Mesodermal cell (in vitro differentiated cells): ENCODE results near the gene TKTL2.

Experiments used
- H3K27ac ChIP-seq: 2 replicates; pipeline ENCODE4 v1.7.0; 2013; ENCODE audit warnings: mild to moderate bottlenecking, low read depth, low read length, moderate library complexity; ENCODE audit not compliant: severe bottlenecking
- H3K36me3 ChIP-seq: 2 replicates; pipeline ENCODE4 v1.7.1; 2013; ENCODE audit warnings: mild to moderate bottlenecking, low read length, moderate library complexity; ENCODE audit not compliant: control insufficient read depth, insufficient read depth
- H3K4me1 ChIP-seq: one replicate; pipeline ENCODE4 v1.7.1; 2013; ENCODE audit warnings: mild to moderate bottlenecking, low read length; ENCODE audit not compliant: insufficient read depth, control insufficient read depth, poor library complexity, severe bottlenecking
- H3K4me3 ChIP-seq: 2 replicates; pipeline ENCODE4 v1.7.0; 2013; ENCODE audit warnings: low read length, control low read depth, mild to moderate bottlenecking; ENCODE audit not compliant: insufficient read depth, poor library complexity, severe bottlenecking; ENCODE audit errors: extremely low read depth
- H3K9me3 ChIP-seq: 2 replicates; pipeline ENCODE4 v1.7.1; 2013; ENCODE audit warnings: mild to moderate bottlenecking, low read length, moderate library complexity; ENCODE audit not compliant: control insufficient read depth
- WGBS, 2 experiments: methylation state at CpG; one replicate each; pipeline ENCODE4 v1.1.5; 2013; ENCODE audit warnings: missing lambda C conversion rate in 2 of 2; ENCODE audit not compliant: insufficient coverage in 2 of 2; 5-methylcytosine and 5-hydroxymethylcytosine counted together

TKTL2 gene

GRCh38 chr4:163486321-163486720 is 12.8 kb upstream of the TKTL2 start:
- Histone ChIP-seq H3K36me3 (no peaks in the 10 kb centered on the region), H3K4me1 (no peaks in the 10 kb centered on the region), H3K27ac (no peak overlapping the region), H3K4me3 (no peak overlapping the region), H3K9me3 (no peaks in the 10 kb centered on the region)
- WGBS, 2 experiments, result no CpG with 5 or more reads among the region's 1 CpG

DNA sequence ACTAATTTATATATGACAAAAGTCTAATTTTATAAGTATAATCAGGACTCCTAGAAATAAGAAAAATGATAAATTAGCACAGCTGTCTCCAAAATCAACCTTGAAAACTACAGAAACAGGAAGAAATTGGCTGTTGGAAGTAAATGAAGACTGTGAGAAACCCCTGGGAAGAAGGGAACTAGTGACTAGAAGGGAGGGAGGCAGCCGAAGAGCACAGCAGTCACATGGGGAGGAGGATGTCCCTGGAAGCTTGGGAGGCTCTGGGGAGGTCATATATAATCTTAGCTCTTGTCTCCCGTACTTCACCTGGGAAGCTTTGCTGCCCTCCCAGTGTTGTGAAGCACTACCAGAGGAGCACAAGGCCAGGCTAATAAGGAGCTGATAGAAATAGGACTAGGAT is 12.0 kb upstream of the TKTL2 start:
- no peaks in the 10 kb centered on the region for H3K9me3 ChIP-seq
- no peak overlapping the region for H3K4me3 ChIP-seq
- H3K36me3 ChIP-seq, result no peaks in the 10 kb centered on the region
- H3K4me1 ChIP-seq, result no peaks in the 10 kb centered on the region
- no peak overlapping the region for H3K27ac ChIP-seq
- WGBS, 2 experiments, result 63 to 86% methylated on average over 1 to 2 of the region's 2 CpGs

GRCh38 chr4:163484906-163485305 is 11.4 kb upstream of the TKTL2 start:
- WGBS, 2 experiments, result 23 to 36% methylated on average over 3 of the region's 4 CpGs
- Histone ChIP-seq H3K9me3 (no peaks in the 10 kb centered on the region), H3K36me3 (no peaks in the 10 kb centered on the region), H3K4me3 (no peak overlapping the region), H3K27ac (no peak overlapping the region), H3K4me1 (no peaks in the 10 kb centered on the region)

- Histone ChIP-seq H3K4me3 (no peak overlapping the region), H3K9me3 (no peaks in the 10 kb centered on the region), H3K27ac (no peak overlapping the region), H3K4me1 (no peaks in the 10 kb centered on the region), H3K36me3 (no peaks in the 10 kb centered on the region)
- 100% methylated on average over 1 of the region's 1 CpG; no CpG with 5 or more reads in 1 of the 2 experiments for WGBS, 2 experiments
Measured at GRCh38 chr4:163482190-163482589, 8.6 kb upstream of the TKTL2 start.

DNA sequence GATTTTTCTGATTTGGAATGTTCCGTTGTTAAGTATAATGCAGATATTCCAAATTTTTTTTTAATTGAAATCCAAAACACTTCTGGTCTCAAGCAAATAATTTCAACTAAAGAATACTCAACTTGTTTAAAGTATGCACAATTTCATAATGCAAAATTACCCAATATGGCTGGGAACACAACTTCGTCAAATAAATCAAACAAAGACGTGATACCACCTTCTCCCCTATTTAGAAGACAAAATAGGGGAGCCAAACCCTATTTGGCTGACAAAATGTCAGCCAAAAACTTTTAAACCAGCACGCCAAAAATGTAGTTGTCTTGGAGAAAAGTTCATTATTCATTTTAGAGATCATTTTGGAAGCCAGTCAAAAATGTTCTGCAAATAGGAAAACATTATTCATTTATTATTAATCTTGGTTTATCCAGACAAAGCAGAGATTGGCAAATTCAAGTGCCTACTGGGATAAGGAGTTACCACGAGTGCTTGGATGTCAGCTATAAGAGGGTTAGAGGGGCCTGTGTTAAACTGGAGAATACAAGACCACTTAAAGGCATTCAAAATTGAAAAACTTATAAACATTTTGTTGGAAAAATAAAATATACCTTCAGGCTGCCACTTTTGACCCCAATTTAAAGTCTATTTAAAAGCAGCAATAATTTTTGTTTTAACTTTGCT is 3.3 kb upstream of the TKTL2 start:
- WGBS, 2 experiments, result 100% methylated on average over 2 of the region's 5 CpGs

GRCh38 chr4:163474027-163474426 is 473 bp upstream of the TKTL2 start:
- H3K4me3 ChIP-seq, result no peak overlapping the region
- H3K9me3 ChIP-seq, result no peaks in the 10 kb centered on the region
- no peaks in the 10 kb centered on the region for H3K4me1 ChIP-seq
- WGBS, 2 experiments, result 71% methylated on average over 1 of the region's 3 CpGs; no CpG with 5 or more reads in 1 of the 2 experiments
- H3K27ac ChIP-seq, result no peak overlapping the region
- H3K36me3 ChIP-seq, result no peaks in the 10 kb centered on the region

More for the DNA sequence above, 3.3 kb upstream of the TKTL2 start:
- no peaks in the 10 kb centered on the region for H3K4me1 ChIP-seq
- H3K4me3 ChIP-seq, result no peak overlapping the region
- no peak overlapping the region for H3K27ac ChIP-seq
- no peaks in the 10 kb centered on the region for H3K36me3 ChIP-seq
- H3K9me3 ChIP-seq, result no peaks in the 10 kb centered on the region

GRCh38 chr4:163473130-163473529 is 424 bp downstream of the TKTL2 start:
- WGBS, 2 experiments, result 91 to 94% methylated on average over 10 to 14 of the region's 14 CpGs
- Histone ChIP-seq H3K9me3 (no peaks in the 10 kb centered on the region), H3K27ac (no peak overlapping the region), H3K4me3 (no peak overlapping the region), H3K36me3 (no peaks in the 10 kb centered on the region), H3K4me1 (no peaks in the 10 kb centered on the region)

DNA sequence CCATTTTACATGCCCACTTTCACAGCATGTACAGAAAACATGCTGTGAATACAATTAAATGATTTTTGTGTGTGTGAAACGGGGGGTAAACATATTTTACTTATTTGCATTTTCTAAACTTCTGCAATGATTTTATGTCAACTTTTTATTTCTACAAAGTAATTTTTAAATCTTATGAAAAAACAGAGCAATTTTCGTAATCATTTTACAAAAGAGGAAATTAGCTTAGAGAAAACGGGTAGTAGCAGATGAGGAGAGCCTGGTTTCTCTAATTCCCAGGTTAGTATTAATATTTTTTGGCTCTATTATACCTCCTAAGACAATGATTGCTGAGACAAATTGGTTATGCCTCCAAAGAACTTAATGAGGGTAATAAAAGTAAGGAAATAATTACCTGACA is 3.2 kb downstream of the TKTL2 start:
- WGBS, 2 experiments, result no CpG with 5 or more reads among the region's 3 CpGs
- Histone ChIP-seq H3K4me1 (no peaks in the 10 kb centered on the region), H3K27ac (no peak overlapping the region), H3K9me3 (no peaks in the 10 kb centered on the region), H3K4me3 (no peak overlapping the region), H3K36me3 (no peaks in the 10 kb centered on the region)

DNA sequence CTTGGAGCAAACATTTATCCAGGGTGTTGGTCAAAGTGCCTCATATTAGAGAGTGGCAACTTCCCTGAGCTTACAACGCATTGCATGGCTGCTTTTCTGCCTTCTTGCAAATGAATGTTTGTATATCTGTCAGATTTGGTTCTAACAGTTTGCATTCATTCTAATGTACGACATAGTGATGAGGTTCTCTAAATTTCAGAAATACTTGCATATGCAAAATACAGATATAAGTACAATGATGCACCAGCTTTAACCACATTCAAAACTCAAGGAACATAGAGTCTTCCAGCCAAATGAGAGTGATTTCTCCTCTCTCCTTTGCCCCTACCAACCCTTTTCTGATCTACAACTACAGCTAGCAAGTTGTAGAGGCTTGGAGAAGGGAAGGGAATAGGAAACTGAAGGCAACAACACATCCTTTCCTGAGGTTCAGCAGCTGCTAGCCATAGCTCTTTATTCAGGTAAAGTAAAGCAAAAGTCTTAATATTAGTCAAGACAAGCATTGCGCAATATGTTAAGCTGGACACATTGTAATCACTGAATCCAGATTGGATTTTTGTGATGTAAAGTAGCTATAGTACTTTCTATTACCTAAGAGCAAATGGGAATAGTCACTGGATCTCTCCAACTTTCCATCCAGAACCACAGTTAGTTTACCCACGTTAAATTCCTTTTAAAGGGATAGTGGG is 6.3 kb downstream of the TKTL2 start:
- H3K27ac ChIP-seq, result no peak overlapping the region
- H3K4me3 ChIP-seq, result no peak overlapping the region
- WGBS, 2 experiments, result 100% methylated on average over 1 of the region's 4 CpGs
- no peaks in the 10 kb centered on the region for H3K4me1 ChIP-seq
- no peaks in the 10 kb centered on the region for H3K9me3 ChIP-seq
- no peaks in the 10 kb centered on the region for H3K36me3 ChIP-seq

DNA sequence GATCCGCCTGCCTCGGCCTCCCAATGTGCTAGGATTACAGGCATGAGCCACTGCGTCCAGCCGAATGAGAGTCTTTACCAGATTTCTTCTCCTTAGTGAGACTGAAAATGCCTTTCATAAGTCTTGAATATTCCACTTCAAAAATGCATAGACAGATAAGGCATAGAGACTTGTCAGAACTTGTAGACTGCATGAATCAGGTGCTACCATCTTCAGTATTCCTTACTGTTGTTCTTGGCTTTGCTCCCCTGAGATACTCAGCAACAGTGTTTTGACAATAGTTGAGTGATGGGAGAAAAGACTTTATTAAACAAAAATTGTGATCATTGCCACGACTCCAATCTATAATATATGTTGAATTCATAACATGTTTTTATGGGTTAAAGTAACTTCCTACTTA is 11.0 kb downstream of the TKTL2 start:
- Histone ChIP-seq H3K4me1 (no peaks in the 10 kb centered on the region), H3K4me3 (no peak overlapping the region), H3K27ac (no peak overlapping the region), H3K36me3 (no peaks in the 10 kb centered on the region), H3K9me3 (no peaks in the 10 kb centered on the region)
- 91 to 95% methylated on average over 2 of the region's 5 CpGs for WGBS, 2 experiments

GRCh38 chr4:163448540-163449203 is 24.9 kb downstream of the TKTL2 start:
- Histone ChIP-seq H3K27ac (peak overlapping the region; percentile 67), H3K4me1 (peaks cover 3% of the 10 kb centered on the region), H3K4me3 (no peak overlapping the region), H3K9me3 (no peaks in the 10 kb centered on the region), H3K36me3 (no peaks in the 10 kb centered on the region)
- WGBS, 2 experiments, result 62 to 71% methylated on average over 3 to 4 of the region's 6 CpGs
